GM12872 (cell line): ENCODE data around the gene CA10.

ENCODE experiments used
- CTCF ChIP-seq: IDR thresholded peaks from 3 replicates; pipeline ENCODE4 v1.5.1; 2011; ENCODE audit warnings: low read depth, mild to moderate bottlenecking, low read length, moderate library complexity; ENCODE audit not compliant: insufficient read depth

Gene CA10

GRCh38 chr17:51643702-51644490, 514.6 kb downstream of the CA10 start:
- TF ChIP-seq CTCF = no peak

DNA sequence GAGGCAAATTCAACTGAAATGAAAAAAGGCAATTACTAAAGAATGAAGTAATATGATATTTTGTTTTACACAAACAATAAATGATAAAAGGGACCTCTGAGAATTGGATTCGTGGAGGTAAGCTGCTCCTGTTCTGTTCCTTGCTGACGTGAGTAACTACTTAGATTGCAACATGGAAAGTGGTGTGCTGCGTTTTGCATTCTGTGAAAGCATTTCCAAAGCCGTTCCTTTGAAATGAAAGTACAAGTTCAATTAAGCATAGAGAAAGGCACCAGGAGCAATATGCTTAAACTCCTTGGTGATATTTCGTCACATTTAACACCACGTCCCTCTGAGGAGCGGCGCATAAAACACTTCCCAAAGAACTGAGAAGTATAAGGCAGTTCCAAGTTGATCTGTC, 516.5 kb downstream of the CA10 start:
- no peak for TF ChIP-seq CTCF

DNA sequence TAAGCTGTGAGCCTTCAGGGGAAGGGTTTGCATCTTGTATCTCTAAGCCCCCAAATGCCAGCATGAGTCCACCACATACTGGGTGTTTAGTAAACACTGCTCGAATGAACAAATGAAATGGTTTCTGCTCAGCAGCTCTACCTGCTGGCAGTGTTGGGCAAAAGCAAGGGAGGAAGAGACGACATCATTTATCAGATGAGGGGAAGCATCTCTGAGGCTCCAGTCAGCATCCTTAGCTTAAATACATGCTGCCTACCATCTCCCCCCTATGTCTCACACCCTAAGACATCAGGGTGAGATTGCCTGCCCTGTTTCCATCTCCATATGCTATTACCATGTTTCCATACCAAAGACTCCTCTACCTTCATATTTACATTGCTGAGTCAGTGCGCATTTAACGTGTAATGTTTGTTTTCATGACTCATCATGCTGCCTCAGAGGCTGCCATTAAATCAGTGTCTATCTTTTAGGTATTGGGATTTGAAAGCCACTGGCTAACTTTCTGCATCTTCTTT, 518.3 kb downstream of the CA10 start:
- peak; percentile 58 for TF ChIP-seq CTCF

GRCh38 chr17:51638971-51639370, 519.5 kb downstream of the CA10 start:
- TF ChIP-seq CTCF = no peak

DNA sequence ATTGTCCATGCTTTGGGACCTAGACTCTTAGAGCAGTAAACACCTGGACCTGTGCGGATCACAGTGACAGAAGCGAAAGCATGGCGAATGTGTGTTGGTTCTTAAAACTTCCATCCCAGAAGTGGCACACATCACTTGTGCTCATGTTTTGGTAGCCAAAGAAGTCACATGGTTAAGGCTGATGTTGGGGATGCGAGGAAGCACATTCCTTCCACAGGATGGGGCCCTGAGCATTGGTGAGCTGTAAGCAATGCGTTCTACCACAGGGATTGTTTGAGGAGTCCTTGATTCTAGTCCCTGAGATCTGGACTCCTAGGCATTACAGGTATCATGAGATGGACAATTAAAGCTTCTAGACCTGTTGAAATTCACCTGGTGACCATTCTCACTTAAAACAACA, 522.2 kb downstream of the CA10 start:
- no peak for TF ChIP-seq CTCF

DNA sequence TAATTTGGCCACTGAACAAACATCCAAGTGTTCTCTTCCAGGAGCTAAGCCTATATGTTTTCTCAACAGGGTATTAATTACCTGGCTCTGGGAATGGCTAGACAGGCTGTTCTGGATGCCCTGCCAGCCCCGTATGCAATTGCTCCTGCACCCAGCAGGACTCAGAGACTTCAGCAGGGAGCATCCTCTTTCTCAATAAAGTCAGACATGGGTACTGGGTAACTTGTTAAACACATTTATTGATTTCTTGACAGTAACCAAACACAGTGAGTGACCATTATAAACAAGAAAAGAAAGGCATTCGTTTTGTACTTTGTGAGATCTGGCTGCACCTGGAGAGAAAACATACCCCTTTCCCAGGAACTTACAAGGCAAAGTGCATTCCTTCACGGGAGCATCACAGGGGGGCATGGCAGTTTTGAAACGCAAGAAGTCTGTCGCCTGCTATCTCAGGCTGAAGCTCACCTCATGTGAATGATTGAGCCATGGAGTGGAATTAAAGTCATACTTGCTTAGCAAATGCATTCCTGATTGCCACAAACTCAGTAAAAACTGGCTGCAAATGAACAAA, 528.3 kb downstream of the CA10 start:
- TF ChIP-seq CTCF = no peak

DNA sequence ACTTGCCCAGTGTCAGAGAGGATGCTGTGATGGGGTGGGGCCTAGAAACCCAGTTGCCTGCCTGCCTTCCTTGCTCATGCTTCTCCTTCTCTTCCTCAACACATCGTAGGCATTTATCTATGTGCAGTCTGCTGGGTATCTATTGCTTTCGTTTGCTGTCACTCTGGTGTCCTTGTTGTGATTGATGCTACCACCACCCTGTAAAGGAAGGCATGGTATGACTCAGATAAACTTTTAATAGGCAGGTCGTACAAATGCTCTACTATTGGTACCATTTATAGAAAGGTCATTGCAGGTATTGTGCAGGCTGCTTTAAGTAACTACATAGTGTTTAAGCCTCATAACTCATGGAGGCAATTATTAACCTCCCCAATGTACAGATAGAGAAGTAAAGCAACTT, 529.3 kb downstream of the CA10 start:
- no peak for TF ChIP-seq CTCF
